Psoas muscle (tissue), 8 donors: ENCODE results near the gene DLX3. TPM values are rescaled to one million over a fixed set of nuclear protein-coding genes. Genes with fewer than 3 reads are reported as not detected.

Source experiments
- ATAC-seq, 4 donors: fragments of 200-7000 bp; cut with Tn5 transposase; one replicate each; pipeline ENCODE4 v1.9.1; 2020; ENCODE audit warnings: moderate library complexity in 3 of 4, mild to moderate bottlenecking in 2 of 4
- DNase-seq, 2 donors: peaks; one replicate each; pipeline ENCODE4 v3.0.0-alpha.2; 2020
- H3K27ac ChIP-seq: fragments of 200-600 bp; one replicate; pipeline ENCODE4 v1.8.0; 2022
- H3K27me3 ChIP-seq, 3 donors: fragments of 200-600 bp in 1 of 3; one replicate each; pipeline versions ENCODE4 v1.6.1 to v1.8.0; 2013 to 2022; ENCODE audit warnings: low read length in 2 of 3, mild to moderate bottlenecking in 2 of 3, moderate library complexity in 1 of 3; ENCODE audit not compliant: insufficient read depth in 3 of 3
- H3K36me3 ChIP-seq, 2 donors: fragments of 200-600 bp in 1 of 2; one replicate each; pipeline versions ENCODE4 v1.6.1 to v1.8.0; 2013 to 2022; ENCODE audit warnings: low read depth in 1 of 2, mild to moderate bottlenecking in 1 of 2, moderate library complexity in 1 of 2; ENCODE audit not compliant: insufficient read depth in 1 of 2
- H3K4me1 ChIP-seq: fragments of 200-600 bp; one replicate; pipeline ENCODE4 v1.8.0; 2022
- H3K4me3 ChIP-seq: fragments of 200-600 bp; one replicate; pipeline ENCODE4 v1.8.0; 2022; ENCODE audit warnings: mild to moderate bottlenecking
- H3K9me3 ChIP-seq: fragments of 200-600 bp; one replicate; pipeline ENCODE4 v1.8.0; 2022
- CTCF ChIP-seq: fragments of 200-600 bp; IDR thresholded peaks from one replicate; pipeline ENCODE4 v1.8.0; 2022; ENCODE audit warnings: antibody characterized with exemption
- WGBS, 3 donors: extraction: QIAGEN DNeasy Blood & Tissue Kit; methylation state at CpG; one replicate each; pipeline versions ENCODE4 v1.1.6 to v1.1.7; 2013; 5-methylcytosine and 5-hydroxymethylcytosine counted together
- intact Hi-C, 2 donors: fragments of 100-400 bp; cut with DNase I; formaldehyde crosslinking; loops; one replicate each; pipeline versions ENCODE4 v1.11.0 to v1.14.2; 2022
- polyA plus RNA-seq, 3 donors: library from polyadenylated mRNA; stranded (reverse); fragments of 200-250 nt; gene quantifications; one replicate each; pipeline ENCODE4 v1.2.3, GENCODE V29; 2013
- total RNA-seq, 4 donors: library from RNA; stranded (reverse); fragmentation: NEBNext Ultra II Directional in 2 of 4; extraction: Animal tissue kit (Norgen Biotek cat#: 25700) in 2 of 4; gene quantifications; one replicate each; pipeline versions ENCODE4 v1.2.1 to v1.2.4, GENCODE V29; 2021 to 2023
- donor health status: healthy with polysubstance abuse.
- donor health status: DM: no; HTN: no; CAD: no; lungs with moderate emphysema.
- donor health status: Bipolar disorder and iron deficiency.
- donor health status: healthy.
- donor health status: DM: yes; HTN: yes; CAD: no.
- donor health status: DM: no; HTN: no; CAD: no.
- donor health status: DM: no; HTN: no; CAD: no.
- donor health status: DM: yes; HTN: yes; CAD: no.

DLX3 gene
- total and polyA plus RNA-seq, 7 donors = 0.03 TPM; not detected in 6

- ATAC-seq = no peak
- DNase-seq = no peak
- H3K36me3 ChIP-seq = no peaks in the 10 kb centered on the region
- no peaks in the 10 kb centered on the region for H3K9me3 ChIP-seq
- H3K4me1 ChIP-seq = peaks cover 6% of the 10 kb centered on the region
- H3K27me3 ChIP-seq = no peaks in the 10 kb centered on the region
- no peak overlapping the region for H3K27ac ChIP-seq
- WGBS, 3 donors = 80 to 90% (median 88%) methylated on average over 4 of the region's 4 CpGs
- no peak overlapping the region for H3K4me3 ChIP-seq
- TF ChIP-seq CTCF = no peak
- intact Hi-C loops = loop anchor here in 1 of 2 donors (10.0 kb wide), 1 partner anchor 236 kb away; the partner anchor contains the start of gene TMEM92
These were observed 44.0 kb upstream of the DLX3 start for GRCh38 chr17:50039058-50039457.

- Histone ChIP-seq H3K9me3 (no peaks in the 10 kb centered on the region), H3K4me1 (no peaks in the 10 kb centered on the region), H3K4me3 (no peak overlapping the region), H3K36me3 (no peaks in the 10 kb centered on the region), H3K27ac (no peak overlapping the region), H3K27me3 (no peaks in the 10 kb centered on the region)
- ATAC-seq (peak in 1 of 4 donors; percentile 48), DNase-seq (peak in 1 of 2 donors; percentile 38)
- 66 to 72% (median 70%) methylated on average over 13 to 14 of the region's 14 CpGs for WGBS, 3 donors
- intact Hi-C loops = loop anchor here in 1 of 2 donors (10.0 kb wide), 1 partner anchor 237 kb away; the partner anchor contains the start of gene TMEM92
- no peak for TF ChIP-seq CTCF
These were observed 42.5 kb upstream of the DLX3 start for GRCh38 chr17:50037321-50038107.

GRCh38 chr17:50036455-50037261 is 41.6 kb upstream of the DLX3 start:
- TF ChIP-seq CTCF = no peak
- 70 to 79% (median 72%) methylated on average over 10 to 11 of the region's 11 CpGs for WGBS, 3 donors
- no peak overlapping the region for H3K27ac ChIP-seq

GRCh38 chr17:50035945-50036344 is 40.9 kb upstream of the DLX3 start:
- H3K36me3 ChIP-seq = no peaks in the 10 kb centered on the region
- H3K4me3 ChIP-seq = no peak overlapping the region
- H3K4me1 ChIP-seq = no peaks in the 10 kb centered on the region
- H3K27me3 ChIP-seq = no peaks in the 10 kb centered on the region
- ATAC-seq (no peak), DNase-seq (no peak)
- no peak for TF ChIP-seq CTCF
- H3K27ac ChIP-seq = no peak overlapping the region
- intact Hi-C loops = loop anchor here in 1 of 2 donors (10.0 kb wide), 1 partner anchor 239 kb away; the partner anchor contains the start of gene TMEM92
- no peaks in the 10 kb centered on the region for H3K9me3 ChIP-seq
- 92 to 100% (median 100%) methylated on average over 1 of the region's 1 CpG for WGBS, 3 donors

More at GRCh38 chr17:50036455-50037261, 41.6 kb upstream of the DLX3 start:
- Histone ChIP-seq H3K4me3 (no peak overlapping the region), H3K27me3 (no peaks in the 10 kb centered on the region), H3K4me1 (no peaks in the 10 kb centered on the region), H3K9me3 (no peaks in the 10 kb centered on the region), H3K36me3 (no peaks in the 10 kb centered on the region)
- no peak for DNase-seq
- ATAC-seq = no peak
- intact Hi-C loops = loop anchor here in 1 of 2 donors (10.0 kb wide), 1 partner anchor 238 kb away; the partner anchor contains the start of gene TMEM92
